VCaP (cell line): ENCODE results near the gene XIAP.

Experiments used
- H3K27ac ChIP-seq: fragments of 450-650 bp; 2 replicates; pipeline ENCODE4 v1.5.1; 2017
- TF ChIP-seq, protein P1 (sequence below): fragments of 450-650 bp; conservative IDR thresholded peaks from 2 replicates; pipeline ENCODE4 v1.5.1; 2017; ENCODE audit warnings: mild to moderate bottlenecking, moderate library complexity

XIAP gene

DNA sequence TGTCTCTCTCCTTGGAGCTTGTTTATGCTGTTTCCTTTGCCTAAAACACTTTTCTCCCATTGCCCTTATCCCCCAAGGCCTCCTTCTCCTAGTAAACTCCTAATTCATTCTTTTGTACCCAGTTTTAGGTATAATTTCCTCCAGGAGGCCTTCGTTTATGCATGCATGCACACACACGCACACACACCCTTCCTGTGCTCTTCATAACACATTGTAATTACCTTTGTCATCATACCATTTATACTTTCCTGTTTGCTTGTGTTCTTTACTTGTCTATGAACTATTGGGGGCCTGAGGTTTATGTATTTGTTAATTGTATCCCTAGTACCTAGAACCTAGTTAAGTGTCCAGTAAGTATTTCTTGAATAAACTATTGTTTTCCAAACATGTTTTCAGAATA lies 45.5 kb downstream of the XIAP start:
- H3K27ac ChIP-seq: no peak overlapping the region
- TF ChIP-seq, protein P1, sequence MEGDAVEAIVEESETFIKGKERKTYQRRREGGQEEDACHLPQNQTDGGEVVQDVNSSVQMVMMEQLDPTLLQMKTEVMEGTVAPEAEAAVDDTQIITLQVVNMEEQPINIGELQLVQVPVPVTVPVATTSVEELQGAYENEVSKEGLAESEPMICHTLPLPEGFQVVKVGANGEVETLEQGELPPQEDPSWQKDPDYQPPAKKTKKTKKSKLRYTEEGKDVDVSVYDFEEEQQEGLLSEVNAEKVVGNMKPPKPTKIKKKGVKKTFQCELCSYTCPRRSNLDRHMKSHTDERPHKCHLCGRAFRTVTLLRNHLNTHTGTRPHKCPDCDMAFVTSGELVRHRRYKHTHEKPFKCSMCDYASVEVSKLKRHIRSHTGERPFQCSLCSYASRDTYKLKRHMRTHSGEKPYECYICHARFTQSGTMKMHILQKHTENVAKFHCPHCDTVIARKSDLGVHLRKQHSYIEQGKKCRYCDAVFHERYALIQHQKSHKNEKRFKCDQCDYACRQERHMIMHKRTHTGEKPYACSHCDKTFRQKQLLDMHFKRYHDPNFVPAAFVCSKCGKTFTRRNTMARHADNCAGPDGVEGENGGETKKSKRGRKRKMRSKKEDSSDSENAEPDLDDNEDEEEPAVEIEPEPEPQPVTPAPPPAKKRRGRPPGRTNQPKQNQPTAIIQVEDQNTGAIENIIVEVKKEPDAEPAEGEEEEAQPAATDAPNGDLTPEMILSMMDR: no peak

DNA sequence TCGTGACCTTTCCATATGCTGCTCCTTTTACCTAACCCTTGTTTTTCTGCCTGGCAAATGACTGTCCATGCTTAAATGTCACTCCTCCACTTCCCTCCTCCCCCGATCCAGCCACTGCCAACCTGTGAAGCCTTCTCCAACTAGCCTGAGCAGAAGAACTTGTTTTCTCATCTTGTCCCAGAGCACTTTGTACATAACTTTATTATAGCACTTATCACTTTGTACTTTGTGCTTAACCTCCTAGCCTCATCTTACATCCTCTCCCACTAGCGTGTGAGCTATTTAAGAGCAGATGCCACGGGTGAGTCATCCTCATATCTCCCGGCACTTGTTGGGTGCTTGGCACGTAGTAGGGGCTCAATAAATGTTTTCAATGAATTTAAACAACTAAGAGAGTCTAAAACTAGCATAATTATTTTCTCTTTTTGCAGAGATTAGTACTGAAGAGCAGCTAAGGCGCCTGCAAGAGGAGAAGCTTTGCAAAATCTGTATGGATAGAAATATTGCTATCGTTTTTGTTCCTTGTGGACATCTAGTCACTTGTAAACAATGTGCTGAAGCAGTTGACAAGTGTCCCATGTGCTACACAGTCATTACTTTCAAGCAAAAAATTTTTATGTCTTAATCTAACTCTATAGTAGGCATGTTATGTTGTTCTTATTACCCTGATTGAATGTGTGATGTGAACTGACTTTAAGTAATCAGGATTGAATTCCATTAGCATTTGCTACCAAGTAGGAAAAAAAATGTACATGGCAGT lies 46.9 kb downstream of the XIAP start:
- TF ChIP-seq, protein P1: no peak
- no peak overlapping the region for H3K27ac ChIP-seq

DNA sequence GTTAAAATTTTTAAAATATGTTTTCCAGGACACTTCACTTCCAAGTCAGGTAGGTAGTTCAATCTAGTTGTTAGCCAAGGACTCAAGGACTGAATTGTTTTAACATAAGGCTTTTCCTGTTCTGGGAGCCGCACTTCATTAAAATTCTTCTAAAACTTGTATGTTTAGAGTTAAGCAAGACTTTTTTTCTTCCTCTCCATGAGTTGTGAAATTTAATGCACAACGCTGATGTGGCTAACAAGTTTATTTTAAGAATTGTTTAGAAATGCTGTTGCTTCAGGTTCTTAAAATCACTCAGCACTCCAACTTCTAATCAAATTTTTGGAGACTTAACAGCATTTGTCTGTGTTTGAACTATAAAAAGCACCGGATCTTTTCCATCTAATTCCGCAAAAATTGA lies 49.7 kb downstream of the XIAP start:
- TF ChIP-seq, protein P1: no peak
- H3K27ac ChIP-seq: no peak overlapping the region

DNA sequence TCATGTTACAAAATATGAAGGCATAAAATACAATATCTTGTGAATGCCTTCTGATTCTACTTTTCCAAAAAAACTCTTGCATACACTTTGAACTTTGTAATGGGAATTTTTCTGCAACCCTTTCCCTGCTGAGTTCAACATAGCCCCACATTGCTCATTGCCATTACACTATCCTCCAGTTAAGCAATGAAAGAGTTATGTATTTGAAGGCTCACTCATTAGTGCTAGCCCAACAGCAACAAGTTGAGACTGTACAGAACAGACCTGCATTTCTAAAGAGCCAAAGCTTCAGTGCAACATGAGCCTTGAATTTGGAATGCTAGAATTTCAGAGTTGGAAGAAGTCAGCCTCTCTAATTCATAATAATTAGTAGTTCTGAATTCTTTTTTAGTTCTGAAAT lies 57.2 kb downstream of the XIAP start:
- no peak overlapping the region for H3K27ac ChIP-seq
- TF ChIP-seq, protein P1: no peak

GRCh38 chrX:123918106-123918721 lies 58.4 kb downstream of the XIAP start:
- TF ChIP-seq, protein P1: no peak
- H3K27ac ChIP-seq: peak overlapping the region; percentile 20; the same call in 1 of the 2 replicates

DNA sequence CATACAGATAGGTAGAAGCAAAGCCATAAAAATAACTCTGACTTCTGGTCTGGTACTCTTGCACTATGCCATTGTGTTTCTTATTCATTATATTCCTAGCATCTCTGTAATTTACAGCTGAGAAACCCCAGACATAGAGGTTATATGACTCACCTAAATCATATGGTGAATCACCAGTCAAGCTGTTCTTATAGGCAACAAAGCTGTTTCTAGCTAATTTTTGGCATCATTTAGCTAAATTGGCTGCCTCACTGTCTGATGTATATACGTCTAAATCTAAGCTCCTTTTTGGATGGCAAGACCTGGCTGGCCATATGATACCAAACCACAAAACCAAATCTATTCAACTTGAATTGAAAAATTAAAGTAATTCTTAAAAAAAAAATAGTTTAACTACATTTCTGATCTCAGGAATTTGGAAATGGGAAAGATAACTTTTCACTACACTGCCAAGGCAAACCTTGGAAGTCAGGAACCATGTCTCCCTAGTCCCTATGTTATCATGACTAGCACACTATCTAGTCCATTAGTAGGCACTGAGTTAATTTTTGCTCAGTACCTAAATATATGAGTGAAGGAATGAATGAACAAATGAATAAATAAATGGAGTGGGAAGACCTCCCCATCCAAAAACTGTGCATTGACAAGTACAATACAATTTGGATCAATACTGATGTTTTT lies 60.4 kb downstream of the XIAP start:
- TF ChIP-seq, protein P1: no peak

GRCh38 chrX:123923211-123923610 lies 63.4 kb downstream of the XIAP start:
- TF ChIP-seq, protein P1: no peak

More for the DNA sequence above, 60.4 kb downstream of the XIAP start:
- no peak overlapping the region for H3K27ac ChIP-seq

More at GRCh38 chrX:123923211-123923610, 63.4 kb downstream of the XIAP start:
- H3K27ac ChIP-seq: no peak overlapping the region
